H1 (cell line): ENCODE data around the gene NRXN3.

Experiments used
- BRCA1 ChIP-seq: IDR thresholded peaks from 2 replicates; pipeline ENCODE4 v1.6.1; 2012; ENCODE audit warnings: low read depth, low read length, improper control_type of control experiment
- POLR2A ChIP-seq, 2 experiments: IDR thresholded peaks; 1 replicate in 1 of 2; 2 replicates in 1 of 2; pipeline ENCODE4 v1.6.1; 2011; ENCODE audit warnings: low read depth in 2 of 2, low read length in 2 of 2, mild to moderate bottlenecking in 2 of 2; ENCODE audit errors: control extremely low read depth in 1 of 2
- TF ChIP-seq, protein P1 (sequence below): IDR thresholded peaks from 2 replicates; pipeline ENCODE4 v1.6.1; 2011; ENCODE audit warnings: low read depth, mild to moderate bottlenecking, low read length; ENCODE audit not compliant: insufficient read depth

DNA sequence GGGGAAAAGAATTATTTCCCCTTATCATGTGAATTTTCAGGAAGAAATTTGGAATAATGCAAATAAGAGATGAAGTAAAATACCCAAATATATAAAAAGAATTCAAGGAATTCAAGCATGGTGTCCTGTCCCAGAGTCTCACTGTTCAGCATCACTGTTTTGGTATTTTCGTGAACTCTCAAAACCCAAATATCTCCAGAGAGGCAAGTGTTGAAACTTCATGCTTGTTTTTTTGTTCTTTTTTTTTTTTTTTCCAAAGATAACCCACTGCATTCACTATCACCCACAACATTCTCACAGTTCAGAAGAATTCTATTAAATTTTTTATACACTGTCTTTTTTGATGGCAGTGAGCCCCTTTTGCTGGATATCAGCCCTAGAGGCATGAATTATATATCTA, 1686.2 kb downstream of the NRXN3 start:
- no peak for TF ChIP-seq POLR2A (IDR thresholded peaks at IDR 0.05; ENCODE audit: control extremely low read depth in 1 of 2, low read depth in 2 of 2, low read length in 2 of 2)
- TF ChIP-seq, protein P1, sequence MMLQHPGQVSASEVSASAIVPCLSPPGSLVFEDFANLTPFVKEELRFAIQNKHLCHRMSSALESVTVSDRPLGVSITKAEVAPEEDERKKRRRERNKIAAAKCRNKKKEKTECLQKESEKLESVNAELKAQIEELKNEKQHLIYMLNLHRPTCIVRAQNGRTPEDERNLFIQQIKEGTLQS, result no peak
- no peak for TF ChIP-seq BRCA1
